ENCODE results near the gene KLHL24.
"Not testable (repeated sequence)": the region's sequence is repeated elsewhere in the genome, so short reads cannot be mapped to it uniquely, and the experiment has no call there.

Gene KLHL24

GRCh38 chr3:183695569-183696364 lies 60.3 kb downstream of the KLHL24 start:
- DNase-seq (ENCODE audit: low read depth in 2 of 3, low spot score in 2 of 3): no peak

GRCh38 chr3:183697123-183697609 lies 61.7 kb downstream of the KLHL24 start:
- DNase-seq (ENCODE audit: low read depth in 2 of 3, low spot score in 2 of 3): no peak

- peak; percentile 47 to 59 (median 55) for DNase-seq (ENCODE audit: low read depth in 2 of 3, low spot score in 2 of 3)
Observed at GRCh38 chr3:183697610-183698317, 62.3 kb downstream of the KLHL24 start, which contains the start of gene YEATS2. YEATS2 (plus strand) TSS chr3:183697797; CDS start chr3:183715163, 17,366 bp downstream.

GRCh38 chr3:183698318-183698751 lies 62.9 kb downstream of the KLHL24 start:
- peak in 1 of 3 experiments; percentile 11 for DNase-seq (ENCODE audit: low read depth in 2 of 3, low spot score in 2 of 3)

GRCh38 chr3:183698756-183699155 lies 63.3 kb downstream of the KLHL24 start:
- DNase-seq (ENCODE audit: low read depth in 2 of 3, low spot score in 2 of 3): no peak

GRCh38 chr3:183699238-183699947 lies 64.0 kb downstream of the KLHL24 start:
- no peak for DNase-seq (ENCODE audit: low read depth in 2 of 3, low spot score in 2 of 3)

GRCh38 chr3:183701744-183702143 lies 66.3 kb downstream of the KLHL24 start:
- no peak for DNase-seq (ENCODE audit: low read depth in 2 of 3, low spot score in 2 of 3)

GRCh38 chr3:183703892-183704291 lies 68.5 kb downstream of the KLHL24 start:
- DNase-seq (ENCODE audit: low read depth in 2 of 3, low spot score in 2 of 3): not testable (repeated sequence)

- no peak for DNase-seq (ENCODE audit: low read depth in 2 of 3, low spot score in 2 of 3)
Observed at GRCh38 chr3:183710231-183710630, 74.8 kb downstream of the KLHL24 start.

- DNase-seq (ENCODE audit: low read depth in 2 of 3, low spot score in 2 of 3): no peak
Observed at GRCh38 chr3:183711516-183711915, 76.1 kb downstream of the KLHL24 start.

- DNase-seq (ENCODE audit: low read depth in 2 of 3, low spot score in 2 of 3): no peak
Observed at GRCh38 chr3:183714622-183715021, 79.2 kb downstream of the KLHL24 start.

- DNase-seq (ENCODE audit: low read depth in 2 of 3, low spot score in 2 of 3): no peak
Observed at GRCh38 chr3:183718012-183718411, 82.6 kb downstream of the KLHL24 start.

- no peak for DNase-seq (ENCODE audit: low read depth in 2 of 3, low spot score in 2 of 3)
Observed at GRCh38 chr3:183725387-183725786, 90.0 kb downstream of the KLHL24 start.

- no peak for DNase-seq (ENCODE audit: low read depth in 2 of 3, low spot score in 2 of 3)
Observed at GRCh38 chr3:183728204-183728603, 92.8 kb downstream of the KLHL24 start.

GRCh38 chr3:183730361-183730760 lies 94.9 kb downstream of the KLHL24 start:
- no peak for DNase-seq (ENCODE audit: low read depth in 2 of 3, low spot score in 2 of 3)

GRCh38 chr3:183731611-183732010 lies 96.2 kb downstream of the KLHL24 start:
- no peak for DNase-seq (ENCODE audit: low read depth in 2 of 3, low spot score in 2 of 3)

GRCh38 chr3:183733553-183733952 lies 98.1 kb downstream of the KLHL24 start:
- DNase-seq (ENCODE audit: low read depth in 2 of 3, low spot score in 2 of 3): no peak
